ENCODE measurements around the gene PTGDR.

DNA sequence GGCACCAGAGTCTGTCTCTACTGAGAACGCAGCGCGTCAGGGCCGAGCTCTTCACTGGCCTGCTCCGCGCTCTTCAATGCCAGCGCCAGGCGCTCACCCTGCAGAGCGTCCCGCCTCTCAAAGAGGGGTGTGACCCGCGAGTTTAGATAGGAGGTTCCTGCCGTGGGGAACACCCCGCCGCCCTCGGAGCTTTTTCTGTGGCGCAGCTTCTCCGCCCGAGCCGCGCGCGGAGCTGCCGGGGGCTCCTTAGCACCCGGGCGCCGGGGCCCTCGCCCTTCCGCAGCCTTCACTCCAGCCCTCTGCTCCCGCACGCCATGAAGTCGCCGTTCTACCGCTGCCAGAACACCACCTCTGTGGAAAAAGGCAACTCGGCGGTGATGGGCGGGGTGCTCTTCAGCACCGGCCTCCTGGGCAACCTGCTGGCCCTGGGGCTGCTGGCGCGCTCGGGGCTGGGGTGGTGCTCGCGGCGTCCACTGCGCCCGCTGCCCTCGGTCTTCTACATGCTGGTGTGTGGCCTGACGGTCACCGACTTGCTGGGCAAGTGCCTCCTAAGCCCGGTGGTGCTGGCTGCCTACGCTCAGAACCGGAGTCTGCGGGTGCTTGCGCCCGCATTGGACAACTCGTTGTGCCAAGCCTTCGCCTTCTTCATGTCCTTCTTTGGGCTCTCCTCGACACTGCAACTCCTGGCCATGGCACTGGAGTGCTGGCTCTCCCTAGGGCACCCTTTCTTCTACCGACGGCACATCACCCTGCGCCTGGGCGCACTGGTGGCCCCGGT lies at the start of gene PTGDR:
- TF ChIP-seq POLR2A (IDR thresholded peaks at IDR 0.05; ENCODE audit: low read depth): no peak
- TF ChIP-seq, protein P1, sequence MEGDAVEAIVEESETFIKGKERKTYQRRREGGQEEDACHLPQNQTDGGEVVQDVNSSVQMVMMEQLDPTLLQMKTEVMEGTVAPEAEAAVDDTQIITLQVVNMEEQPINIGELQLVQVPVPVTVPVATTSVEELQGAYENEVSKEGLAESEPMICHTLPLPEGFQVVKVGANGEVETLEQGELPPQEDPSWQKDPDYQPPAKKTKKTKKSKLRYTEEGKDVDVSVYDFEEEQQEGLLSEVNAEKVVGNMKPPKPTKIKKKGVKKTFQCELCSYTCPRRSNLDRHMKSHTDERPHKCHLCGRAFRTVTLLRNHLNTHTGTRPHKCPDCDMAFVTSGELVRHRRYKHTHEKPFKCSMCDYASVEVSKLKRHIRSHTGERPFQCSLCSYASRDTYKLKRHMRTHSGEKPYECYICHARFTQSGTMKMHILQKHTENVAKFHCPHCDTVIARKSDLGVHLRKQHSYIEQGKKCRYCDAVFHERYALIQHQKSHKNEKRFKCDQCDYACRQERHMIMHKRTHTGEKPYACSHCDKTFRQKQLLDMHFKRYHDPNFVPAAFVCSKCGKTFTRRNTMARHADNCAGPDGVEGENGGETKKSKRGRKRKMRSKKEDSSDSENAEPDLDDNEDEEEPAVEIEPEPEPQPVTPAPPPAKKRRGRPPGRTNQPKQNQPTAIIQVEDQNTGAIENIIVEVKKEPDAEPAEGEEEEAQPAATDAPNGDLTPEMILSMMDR (IDR thresholded peaks at IDR 0.05): no peak
